ENCODE measurements around the gene GNPNAT1.
"Not testable (repeated sequence)": the region's sequence is repeated elsewhere in the genome, so short reads cannot be mapped to it uniquely, and the experiment has no call there.

DNA sequence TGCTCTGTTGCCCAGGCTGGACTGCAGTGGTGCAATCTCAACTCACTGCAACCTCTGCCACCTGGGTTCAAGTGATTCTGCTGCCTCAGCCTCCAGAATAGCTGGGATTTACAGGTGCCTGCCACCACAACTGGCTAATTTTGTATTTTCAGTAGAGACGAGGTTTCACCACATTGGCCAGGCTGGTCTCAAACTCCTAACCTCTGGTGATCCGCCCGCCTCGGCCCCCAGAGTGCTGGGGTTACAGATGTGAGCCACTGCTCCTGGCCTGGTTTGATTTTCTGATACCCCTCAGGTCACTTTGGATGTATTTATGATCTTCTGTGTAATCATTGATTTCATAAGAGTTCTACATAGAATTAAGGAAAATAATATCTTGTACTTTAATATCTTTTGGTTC lies 28.5 kb downstream of the GNPNAT1 start:
- not testable (repeated sequence) for TF ChIP-seq CTCF, POLR2A, POLR2AphosphoS5 (IDR thresholded peaks at IDR 0.05)
